NCI-H187 (cell line): ENCODE measurements around the gene C15orf62.

Source experiments
- DNase-seq, 2 experiments: peaks; one replicate each; lab custom pipeline; 2025; lab: John Stamatoyannopoulos, UW

The C15orf62 gene

GRCh38 chr15:40755812-40756208 lies 14.0 kb upstream of the C15orf62 start:
- no peak for DNase-seq

- no peak for DNase-seq
Measured at GRCh38 chr15:40756938-40757337, 12.8 kb upstream of the C15orf62 start.

GRCh38 chr15:40759961-40760360 lies 9.8 kb upstream of the C15orf62 start:
- no peak for DNase-seq

- peak; percentile 23 to 42 for DNase-seq
Measured at GRCh38 chr15:40762919-40763800, 6.6 kb upstream of the C15orf62 start.

GRCh38 chr15:40763801-40764628 lies 5.8 kb upstream of the C15orf62 start, which contains the start of gene GCHFR:
GCHFR (plus strand) TSS chr15:40764068; CDS start chr15:40764181, 113 bp downstream.
- no peak for DNase-seq

- DNase-seq: no peak
Measured at GRCh38 chr15:40764629-40765103, 5.1 kb upstream of the C15orf62 start.

GRCh38 chr15:40766194-40766815 lies 3.5 kb upstream of the C15orf62 start:
- DNase-seq: no peak

- DNase-seq: no peak
Measured at GRCh38 chr15:40766906-40767837, 2.6 kb upstream of the C15orf62 start.

- DNase-seq: no peak
Measured at GRCh38 chr15:40767838-40768500, 1.8 kb upstream of the C15orf62 start.

GRCh38 chr15:40768521-40769273 lies 1.1 kb upstream of the C15orf62 start:
- DNase-seq: no peak

- DNase-seq: peak in 1 of 2 experiments; percentile 24
Measured at GRCh38 chr15:40770147-40770721, 454 bp downstream of the C15orf62 start.

- no peak for DNase-seq
Measured at GRCh38 chr15:40771242-40771641, 1.5 kb downstream of the C15orf62 start.

- no peak for DNase-seq
Measured at GRCh38 chr15:40772014-40772413, 2.2 kb downstream of the C15orf62 start.

GRCh38 chr15:40773496-40773895 lies 3.7 kb downstream of the C15orf62 start:
- no peak for DNase-seq

- DNase-seq: no peak
Measured at GRCh38 chr15:40773902-40774301, 4.1 kb downstream of the C15orf62 start.

- DNase-seq: no peak
Measured at GRCh38 chr15:40775007-40775406, 5.2 kb downstream of the C15orf62 start.

GRCh38 chr15:40775740-40776536 lies 6.2 kb downstream of the C15orf62 start:
- DNase-seq: no peak

GRCh38 chr15:40776537-40777141 lies 6.9 kb downstream of the C15orf62 start:
- no peak for DNase-seq
